ENCODE measurements around the gene CARD11. TPM values are rescaled to one million over a fixed set of nuclear protein-coding genes. Genes with fewer than 3 reads are reported as not detected.
A peak's percentile ranks its signal among the peaks of the same experiment; 100 is the strongest.

The CARD11 gene
- total RNA-seq, 4 donors from 2014 or later = 3.1 to 53.6 (median 5.9) TPM

DNA sequence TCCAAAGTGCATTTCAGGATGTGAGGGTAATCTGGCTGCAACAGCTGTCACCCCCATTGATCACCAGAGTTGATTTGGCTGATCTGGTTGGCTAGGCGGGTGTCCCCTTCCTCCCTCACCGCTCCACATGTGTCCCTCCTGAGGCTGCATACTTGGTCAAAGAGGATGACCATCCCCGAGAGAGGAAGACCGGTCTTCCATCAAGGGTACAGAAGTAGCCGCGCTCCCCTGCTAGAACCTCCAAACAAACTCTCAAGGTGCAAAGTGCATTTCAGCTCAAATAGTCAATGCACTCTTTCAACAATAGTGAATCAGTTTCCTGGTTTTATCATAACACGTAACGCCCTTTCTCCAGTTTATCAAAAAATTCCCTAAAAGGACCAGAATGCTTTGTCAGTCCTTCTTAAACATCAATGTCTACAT is 44.6 kb downstream of the CARD11 start:
- Histone ChIP-seq H3K27ac (no peak overlapping the region), H3K36me3 (no peaks in the 10 kb centered on the region), H3K4me1 (peaks cover 0 to 9% (median 0%) of the 10 kb centered on the region in 4 donors), H3K9me3 (no peaks in the 10 kb centered on the region), H3K4me3 (no peak overlapping the region), H3K27me3 (no peaks in the 10 kb centered on the region)
- TF ChIP-seq CTCF (IDR thresholded peaks at IDR 0.05) (no peak), POLR2A (IDR thresholded peaks at IDR 0.05) (no peak)
- peak in 1 of 3 donors; percentile 37 for DNase-seq

- no peaks in the 10 kb centered on the region for H3K9me3 ChIP-seq
- no peaks in the 10 kb centered on the region for H3K36me3 ChIP-seq
- DNase-seq = peak in 1 of 3 donors; percentile 15
- H3K27me3 ChIP-seq = no peaks in the 10 kb centered on the region
- H3K4me1 ChIP-seq = peaks cover 0 to 9% (median 0%) of the 10 kb centered on the region in 4 donors
- no peak for TF ChIP-seq POLR2A (IDR thresholded peaks at IDR 0.05)
- H3K4me3 ChIP-seq = no peak overlapping the region
- H3K27ac ChIP-seq = no peak overlapping the region
Measured at GRCh38 chr7:2997014-2997413, 46.7 kb downstream of the CARD11 start.

GRCh38 chr7:2996141-2996540 is 47.5 kb downstream of the CARD11 start:
- no peak overlapping the region for H3K27ac ChIP-seq
- DNase-seq = peak in 1 of 3 donors; percentile 33
- TF ChIP-seq POLR2A (IDR thresholded peaks at IDR 0.05) (no peak), CTCF (IDR thresholded peaks at IDR 0.05) (no peak)
- no peaks in the 10 kb centered on the region for H3K9me3 ChIP-seq
- no peak overlapping the region for H3K4me3 ChIP-seq
- peaks cover 0 to 9% (median 0%) of the 10 kb centered on the region in 4 donors for H3K4me1 ChIP-seq
- H3K27me3 ChIP-seq = no peaks in the 10 kb centered on the region
- no peaks in the 10 kb centered on the region for H3K36me3 ChIP-seq

DNA sequence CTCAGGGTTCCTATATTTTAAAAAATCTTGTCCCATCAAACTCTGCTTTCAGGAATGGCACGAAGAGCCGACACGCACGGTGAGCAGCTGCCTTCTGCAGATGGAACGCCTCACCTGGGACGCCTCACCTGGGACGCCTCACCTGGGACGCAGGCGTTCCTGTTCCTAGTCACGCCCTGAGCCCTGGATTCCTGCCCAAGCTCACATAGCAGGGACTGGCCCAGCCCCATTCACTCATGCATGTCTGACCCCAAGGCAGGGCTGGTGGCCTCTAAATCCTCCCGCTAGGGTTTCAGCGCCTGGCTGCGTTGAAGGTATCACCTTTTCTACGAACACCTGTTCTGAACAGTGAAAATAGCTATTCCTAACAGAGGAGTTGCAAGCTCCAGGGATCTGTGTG is 49.8 kb downstream of the CARD11 start:
- H3K4me3 ChIP-seq = no peak overlapping the region
- DNase-seq = peak in 2 of 3 donors; percentile 72 to 76
- no peaks in the 10 kb centered on the region for H3K36me3 ChIP-seq
- H3K9me3 ChIP-seq = no peaks in the 10 kb centered on the region
- peaks cover 0 to 2% (median 0%) of the 10 kb centered on the region in 4 donors for H3K4me1 ChIP-seq
- H3K27ac ChIP-seq = no peak overlapping the region
- H3K27me3 ChIP-seq = no peaks in the 10 kb centered on the region
- TF ChIP-seq CTCF (IDR thresholded peaks at IDR 0.05) (no peak), POLR2A (IDR thresholded peaks at IDR 0.05) (no peak)

GRCh38 chr7:2993396-2993795 is 50.3 kb downstream of the CARD11 start:
- Histone ChIP-seq H3K4me1 (no peaks in the 10 kb centered on the region), H3K4me3 (no peak overlapping the region), H3K27me3 (no peaks in the 10 kb centered on the region), H3K36me3 (no peaks in the 10 kb centered on the region), H3K27ac (no peak overlapping the region), H3K9me3 (no peaks in the 10 kb centered on the region)
- no peak for DNase-seq
- no peak for TF ChIP-seq POLR2A (IDR thresholded peaks at IDR 0.05)
- TF ChIP-seq CTCF (IDR thresholded peaks at IDR 0.05) = no peak

DNA sequence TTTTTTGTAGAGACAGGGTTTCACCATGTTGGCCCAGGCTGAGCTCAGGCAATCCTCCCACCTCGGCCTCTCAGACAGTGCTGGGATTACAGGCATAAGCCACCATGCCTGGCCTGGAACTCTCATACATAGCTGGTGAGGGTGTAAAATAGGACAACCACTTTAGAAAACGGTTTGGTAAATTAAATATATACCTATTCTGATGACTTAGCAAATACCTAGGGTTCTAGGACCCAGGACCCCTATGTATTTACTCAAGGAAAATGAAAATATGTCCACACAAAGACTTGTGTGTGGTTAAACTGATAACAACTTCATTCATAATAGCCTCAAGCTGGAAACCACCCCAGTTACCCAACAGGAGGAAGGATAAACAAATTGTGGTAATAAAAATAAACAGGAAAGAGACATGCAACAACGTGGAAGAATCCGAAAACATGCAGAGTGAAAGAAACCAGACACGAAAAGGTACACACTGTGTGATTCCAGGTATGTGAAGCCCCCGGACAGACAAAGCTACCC is 52.7 kb downstream of the CARD11 start:
- no peaks in the 10 kb centered on the region for H3K9me3 ChIP-seq
- no peak overlapping the region for H3K4me3 ChIP-seq
- DNase-seq = peak in 1 of 3 donors; percentile 18
- H3K27me3 ChIP-seq = no peaks in the 10 kb centered on the region
- TF ChIP-seq POLR2A (IDR thresholded peaks at IDR 0.05) (no peak), CTCF (IDR thresholded peaks at IDR 0.05) (no peak)
- no peaks in the 10 kb centered on the region for H3K36me3 ChIP-seq
- no peak overlapping the region for H3K27ac ChIP-seq
- peaks cover 0 to 3% (median 0%) of the 10 kb centered on the region in 4 donors for H3K4me1 ChIP-seq
